Adrenal gland (tissue), 12 donors: ENCODE results near the gene GJA5. TPM values are rescaled to one million over a fixed set of nuclear protein-coding genes. Genes with fewer than 3 reads are reported as not detected.

ENCODE experiments used
- DNase-seq, 7 donors: peaks; one replicate each; pipeline ENCODE4 v3.0.0-alpha.2; 2019 to 2020
- H3K27ac ChIP-seq, 5 donors: fragments of 200-600 bp; sonication (generic) in 4 of 5; 1 replicate in 3 of 5; 2 replicates in 2 of 5; pipeline versions ENCODE4 v1.5.1 to v1.8.0; 2016 to 2020; ENCODE audit warnings: mild to moderate bottlenecking in 1 of 5
- H3K27me3 ChIP-seq: fragments of 200-600 bp; 2 replicates; pipeline ENCODE4 v1.8.0; 2021
- H3K36me3 ChIP-seq, 2 donors: fragments of 200-600 bp; replicated peaks in 1 of 2; 1 replicate in 1 of 2; 2 replicates in 1 of 2; pipeline versions ENCODE4 v1.5.1 to v1.8.0; 2018 to 2022
- H3K4me1 ChIP-seq, 2 donors: fragments of 200-600 bp; replicated peaks in 1 of 2; 1 replicate in 1 of 2; 2 replicates in 1 of 2; pipeline versions ENCODE4 v1.5.1 to v1.8.0; 2018 to 2021
- H3K4me3 ChIP-seq, 4 donors: fragments of 200-600 bp; sonication (generic) in 3 of 4; one replicate each; pipeline ENCODE4 v1.5.1; 2016 to 2018
- H3K9me3 ChIP-seq, 3 donors: fragments of 200-600 bp; sonication (generic) in 1 of 3; replicated peaks in 1 of 3; 1 replicate in 2 of 3; 2 replicates in 1 of 3; pipeline versions ENCODE4 v1.5.1 to v1.8.0; 2016 to 2021
- CTCF ChIP-seq, 6 experiments: fragments of 450-650 bp in 4 of 6; fragments of 200-600 bp in 2 of 6; sonication (generic) in 1 of 6; IDR thresholded peaks; 1 replicate in 5 of 6; 2 replicates in 1 of 6; pipeline versions ENCODE4 v1.5.1 to v1.8.0; 2016 to 2021; ENCODE audit warnings: antibody characterized with exemption in 6 of 6, mild to moderate bottlenecking in 2 of 6, moderate library complexity in 1 of 6
- POLR2A ChIP-seq, 2 donors: fragments of 450-650 bp; IDR thresholded peaks; one replicate each; pipeline ENCODE4 v1.6.1; 2017; ENCODE audit warnings: antibody characterized with exemption in 2 of 2, mild to moderate bottlenecking in 2 of 2, moderate library complexity in 1 of 2
- WGBS, 4 donors: extraction: QIAGEN DNeasy Blood & Tissue Kit in 2 of 4; methylation state at CpG; one replicate each; pipeline versions ENCODE4 v1.1.5 to v1.1.7; 2013 to 2017; 5-methylcytosine and 5-hydroxymethylcytosine counted together
- intact Hi-C, 2 donors: fragments of 100-400 bp; cut with DNase I; formaldehyde crosslinking; loops; one replicate each; pipeline versions ENCODE4 v1.14.1 to v1.15.0; 2022 to 2023
- polyA plus RNA-seq, 3 donors: library from polyadenylated mRNA; stranded (reverse); fragments of 200-250 nt in 2 of 3; fragments of 350-450 nt in 1 of 3; fragmentation: Illumina TruSeq in 1 of 3; extraction: RNeasy Lipid Tissue Mini Kit (QIAGEN cat#74804) in 1 of 3; gene quantifications; one replicate each; pipeline ENCODE4 v1.2.3, GENCODE V29; 2013 to 2014
- total RNA-seq, 9 donors: library from RNA; depleted of rRNA in 4 of 9; stranded (reverse); fragments of >200 nt in 4 of 9; fragments of 120-200 nt in 1 of 9; fragmentation: NEBNext Ultra II Directional in 1 of 9; extraction: Animal tissue kit (Norgen Biotek cat#: 25700) in 1 of 9; gene quantifications; one replicate each; pipeline versions ENCODE4 v1.1.0 to v1.2.4, GENCODE V29; 2013 to 2023
- donor health status: healthy with polysubstance abuse.
- donor health status: Bipolar disorder and iron deficiency.
- donor health status: DM: yes; HTN: yes; CAD: no.
- donor health status: DM: no; HTN: no; CAD: no.
- donor health status: DM: no; HTN: no; CAD: no.
- donor health status: DM: yes; HTN: yes; CAD: no.

Gene GJA5
- total and polyA plus RNA-seq, 12 donors = 1.5 to 11.6 (median 3.3) TPM

GRCh38 chr1:147781056-147781471 lies 20.7 kb upstream of the GJA5 start:
- 33 to 44% (median 39%) methylated on average over 3 of the region's 3 CpGs for WGBS, 4 donors
- Histone ChIP-seq H3K27me3 (no peaks in the 10 kb centered on the region), H3K9me3 (no peaks in the 10 kb centered on the region), H3K4me3 (no peak overlapping the region), H3K4me1 (no peaks in the 10 kb centered on the region), H3K27ac (no peak overlapping the region), H3K36me3 (no peaks in the 10 kb centered on the region)
- TF ChIP-seq CTCF (IDR thresholded peaks at IDR 0.05) (no peak), POLR2A (IDR thresholded peaks at IDR 0.05) (no peak)
- intact Hi-C loops = no loop called here
- no peak for DNase-seq

- Histone ChIP-seq H3K27me3 (no peaks in the 10 kb centered on the region), H3K4me1 (no peaks in the 10 kb centered on the region), H3K4me3 (no peak overlapping the region), H3K27ac (no peak overlapping the region), H3K9me3 (no peaks in the 10 kb centered on the region), H3K36me3 (no peaks in the 10 kb centered on the region)
- intact Hi-C loops = no loop called here
- TF ChIP-seq CTCF (IDR thresholded peaks at IDR 0.05) (no peak), POLR2A (IDR thresholded peaks at IDR 0.05) (no peak)
- 36 to 68% (median 43%) methylated on average over 5 of the region's 5 CpGs for WGBS, 4 donors
- DNase-seq = no peak
Observed at GRCh38 chr1:147777694-147778093, 17.3 kb upstream of the GJA5 start.

GRCh38 chr1:147773215-147773715 lies 12.9 kb upstream of the GJA5 start:
- Histone ChIP-seq H3K4me3 (no peak overlapping the region), H3K9me3 (no peaks in the 10 kb centered on the region), H3K4me1 (no peaks in the 10 kb centered on the region), H3K27ac (no peak overlapping the region), H3K27me3 (peaks cover 2% of the 10 kb centered on the region), H3K36me3 (no peaks in the 10 kb centered on the region)
- WGBS, 4 donors = 23 to 37% (median 35%) methylated on average over 9 of the region's 9 CpGs
- intact Hi-C loops = no loop called here
- no peak for DNase-seq
- TF ChIP-seq POLR2A (IDR thresholded peaks at IDR 0.05) (no peak), CTCF (IDR thresholded peaks at IDR 0.05) (no peak)

GRCh38 chr1:147772570-147772969 lies 12.2 kb upstream of the GJA5 start:
- Histone ChIP-seq H3K9me3 (no peaks in the 10 kb centered on the region), H3K4me1 (no peaks in the 10 kb centered on the region), H3K4me3 (no peak overlapping the region), H3K36me3 (no peaks in the 10 kb centered on the region), H3K27me3 (peaks cover 9% of the 10 kb centered on the region), H3K27ac (no peak overlapping the region)
- DNase-seq = no peak
- 66 to 81% (median 71%) methylated on average over 4 of the region's 4 CpGs for WGBS, 4 donors
- no peak for TF ChIP-seq POLR2A (IDR thresholded peaks at IDR 0.05)
- no peak for TF ChIP-seq CTCF (IDR thresholded peaks at IDR 0.05)
- intact Hi-C loops = no loop called here
